HG03558 (cell line): Measurements from ENCODE around the gene CLEC5A.
"Not testable (repeated sequence)": the region's sequence is repeated elsewhere in the genome, so short reads cannot be mapped to it uniquely, and the experiment has no call there.

Source experiments
- ATAC-seq: cut with Tn5 transposase; IDR thresholded peaks from one replicate; pipeline ENCODE4 v1.9.1; 2021; ENCODE audit warnings: moderate number of reproducible peaks; ENCODE audit not compliant: unreplicated experiment; ENCODE audit errors: extremely low read depth

The CLEC5A gene

DNA sequence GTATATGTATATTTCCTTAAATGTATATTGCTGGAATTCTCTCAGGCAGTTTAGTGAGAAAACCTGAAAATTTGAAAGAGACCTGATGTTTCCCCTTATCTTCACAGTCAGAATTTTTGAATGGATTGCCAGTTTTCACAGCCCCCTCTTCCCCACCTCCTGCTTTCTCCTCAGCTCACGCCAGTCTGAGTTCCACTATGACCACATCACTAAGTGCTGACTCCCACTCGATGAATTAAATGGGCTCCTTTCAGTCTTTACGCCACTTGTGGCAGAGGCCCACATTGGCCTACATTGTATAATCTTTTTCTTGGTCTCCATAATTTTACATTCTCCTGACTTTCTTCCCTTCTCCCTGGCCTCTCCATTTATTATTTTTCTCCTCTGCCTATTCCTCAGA, 3.1 kb upstream of the CLEC5A start:
- no peak for ATAC-seq

DNA sequence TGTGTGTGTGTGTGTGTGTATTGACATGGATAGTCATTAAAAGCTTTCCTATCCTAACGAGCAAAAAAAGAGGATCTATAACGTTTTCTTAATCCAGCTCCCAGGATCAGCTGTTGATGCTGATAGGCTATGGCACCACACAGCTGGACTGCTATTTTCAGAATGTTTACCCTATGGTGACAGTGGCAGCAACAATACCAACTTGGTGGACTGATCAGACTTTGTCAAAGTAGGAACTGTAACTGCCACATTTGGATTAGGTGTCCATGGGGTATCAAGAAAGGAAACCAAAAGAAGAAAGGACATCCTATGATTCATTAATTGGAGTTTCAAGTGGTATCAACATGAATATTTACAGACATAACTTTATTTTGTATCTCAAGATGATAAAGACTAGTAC, 2.7 kb upstream of the CLEC5A start:
- ATAC-seq: no peak

DNA sequence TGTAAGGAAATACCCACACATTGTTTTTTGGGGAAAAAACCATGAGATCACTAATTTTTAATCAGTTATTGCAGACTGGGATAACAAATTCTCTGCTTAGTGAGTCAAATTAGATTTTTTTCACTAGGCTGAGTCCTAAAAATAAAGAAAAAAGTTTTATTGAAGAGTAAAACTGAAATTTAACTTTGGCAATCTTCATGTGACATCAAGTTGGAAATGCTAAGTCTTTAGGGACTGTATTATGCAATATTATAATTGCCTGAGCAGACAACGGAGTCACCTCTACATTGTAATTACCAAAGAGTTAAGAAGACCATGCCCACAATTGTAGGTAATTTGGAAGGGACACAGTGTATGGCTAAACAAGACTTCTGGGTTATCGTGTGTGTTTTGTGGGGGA, 2.2 kb upstream of the CLEC5A start:
- no peak for ATAC-seq

GRCh38 chr7:141945356-141945755, 1.4 kb downstream of the CLEC5A start:
- no peak for ATAC-seq

- no peak for ATAC-seq
Observed at GRCh38 chr7:141944811-141945210, 2.0 kb downstream of the CLEC5A start.

DNA sequence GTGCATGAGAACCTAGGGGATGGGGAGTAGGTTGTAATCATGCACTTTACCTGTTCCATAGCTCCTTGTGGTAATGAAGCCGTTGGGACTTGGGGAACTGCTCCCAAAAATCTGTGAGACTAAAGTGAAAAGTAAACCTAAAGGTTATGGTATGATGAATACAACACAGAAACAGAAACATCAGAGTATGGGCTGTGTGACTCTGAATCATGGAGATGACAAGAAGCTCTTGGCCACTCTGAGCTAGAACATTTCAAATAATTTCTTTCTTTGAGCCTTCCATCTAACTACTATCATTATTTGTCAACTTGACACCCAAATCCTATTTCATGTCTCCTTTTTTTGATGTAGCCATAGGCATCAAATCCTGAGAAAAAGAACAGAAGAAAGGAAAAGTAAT, 2.9 kb downstream of the CLEC5A start:
- no peak for ATAC-seq

DNA sequence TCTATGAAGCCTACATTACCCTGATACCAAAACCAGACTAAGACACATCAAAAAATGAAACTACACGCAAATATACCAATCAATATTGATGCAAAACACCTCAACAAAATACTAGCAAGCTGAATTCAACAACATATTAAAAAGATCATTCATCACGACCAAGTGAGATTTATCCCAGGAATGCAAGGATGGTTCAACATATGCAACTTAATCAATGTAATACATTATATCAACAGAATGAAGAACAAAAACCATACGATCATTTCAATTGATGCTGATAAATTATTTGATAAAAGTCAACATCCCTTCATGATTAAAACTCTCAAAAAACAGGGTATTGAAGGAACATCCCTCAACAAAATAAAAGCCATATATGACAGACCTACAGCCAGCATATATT, 5.7 kb downstream of the CLEC5A start:
- ATAC-seq: no peak

GRCh38 chr7:141930211-141930610, 16.6 kb downstream of the CLEC5A start:
- no peak for ATAC-seq

DNA sequence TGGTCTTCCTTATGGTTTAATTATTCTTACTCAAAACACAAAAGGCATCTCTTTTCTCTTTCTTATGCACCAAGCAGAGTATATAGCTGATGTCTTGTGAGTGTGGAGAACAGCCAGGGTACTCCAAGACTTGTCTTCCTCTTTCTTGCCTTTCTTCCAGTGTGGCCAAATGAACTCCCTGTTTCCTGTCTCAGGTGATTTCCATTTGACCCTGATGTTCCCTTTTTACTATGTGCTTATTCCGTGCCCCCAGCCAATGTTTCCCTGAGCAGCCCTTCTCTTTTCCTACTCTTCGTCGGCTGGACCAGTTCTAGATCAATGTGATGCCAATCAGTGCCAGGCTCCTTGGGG, 18.0 kb downstream of the CLEC5A start:
- no peak for ATAC-seq

- no peak for ATAC-seq
Observed at GRCh38 chr7:141928146-141928844, 18.5 kb downstream of the CLEC5A start.

GRCh38 chr7:141920281-141920680, 26.5 kb downstream of the CLEC5A start:
- no peak for ATAC-seq

- ATAC-seq: no peak
Observed at GRCh38 chr7:141916099-141916498, 30.7 kb downstream of the CLEC5A start, which contains the start of gene OR9A4. Gene OR9A4 (plus strand): TSS chr7:141916399. CDS start chr7:141918876, 2,477 bp downstream.

- ATAC-seq: no peak
Observed at GRCh38 chr7:141915565-141915964, 31.2 kb downstream of the CLEC5A start.

- ATAC-seq: no peak
Observed at GRCh38 chr7:141911391-141911790, 35.4 kb downstream of the CLEC5A start.

- no peak for ATAC-seq
Observed at GRCh38 chr7:141906285-141906684, 40.5 kb downstream of the CLEC5A start.

- ATAC-seq: not testable (repeated sequence)
Observed at GRCh38 chr7:141899366-141899765, 47.4 kb downstream of the CLEC5A start.

DNA sequence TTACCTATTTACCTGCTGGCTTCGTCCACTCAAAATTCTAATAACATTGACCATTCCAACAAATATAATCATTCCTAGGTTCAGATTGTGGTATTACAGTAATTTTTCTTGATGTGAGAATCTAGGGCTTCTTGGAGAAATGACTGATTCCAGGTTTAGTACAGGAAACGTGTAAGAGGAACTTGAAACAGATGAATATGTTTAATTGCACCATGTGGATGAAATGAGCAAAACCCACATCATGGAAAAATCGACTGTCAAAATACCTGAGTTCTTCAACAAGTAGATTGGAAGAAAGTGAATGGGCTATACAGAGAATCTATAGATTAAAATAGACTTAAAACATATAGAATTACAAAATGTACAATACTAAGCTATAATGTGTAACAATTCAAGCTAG, 55.4 kb downstream of the CLEC5A start:
- ATAC-seq: no peak

DNA sequence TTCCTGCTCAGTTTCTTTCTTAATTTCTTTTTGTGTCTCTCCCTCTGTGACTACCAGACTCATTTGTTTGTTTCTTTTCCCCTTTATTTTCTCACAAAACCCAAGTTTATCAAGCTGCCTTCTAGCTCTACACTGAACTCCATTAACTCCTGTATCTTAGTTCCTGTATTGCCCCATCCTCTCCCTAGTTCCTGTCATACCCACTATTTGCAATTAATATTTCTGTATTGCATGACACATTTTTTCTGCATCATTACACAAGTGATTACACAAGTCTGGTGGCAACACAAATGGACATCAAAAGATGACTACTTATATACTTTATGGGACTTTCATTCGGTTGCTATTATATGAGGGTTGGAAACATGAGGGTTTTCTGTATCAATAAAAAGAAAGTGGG, 57.5 kb downstream of the CLEC5A start:
- no peak for ATAC-seq

DNA sequence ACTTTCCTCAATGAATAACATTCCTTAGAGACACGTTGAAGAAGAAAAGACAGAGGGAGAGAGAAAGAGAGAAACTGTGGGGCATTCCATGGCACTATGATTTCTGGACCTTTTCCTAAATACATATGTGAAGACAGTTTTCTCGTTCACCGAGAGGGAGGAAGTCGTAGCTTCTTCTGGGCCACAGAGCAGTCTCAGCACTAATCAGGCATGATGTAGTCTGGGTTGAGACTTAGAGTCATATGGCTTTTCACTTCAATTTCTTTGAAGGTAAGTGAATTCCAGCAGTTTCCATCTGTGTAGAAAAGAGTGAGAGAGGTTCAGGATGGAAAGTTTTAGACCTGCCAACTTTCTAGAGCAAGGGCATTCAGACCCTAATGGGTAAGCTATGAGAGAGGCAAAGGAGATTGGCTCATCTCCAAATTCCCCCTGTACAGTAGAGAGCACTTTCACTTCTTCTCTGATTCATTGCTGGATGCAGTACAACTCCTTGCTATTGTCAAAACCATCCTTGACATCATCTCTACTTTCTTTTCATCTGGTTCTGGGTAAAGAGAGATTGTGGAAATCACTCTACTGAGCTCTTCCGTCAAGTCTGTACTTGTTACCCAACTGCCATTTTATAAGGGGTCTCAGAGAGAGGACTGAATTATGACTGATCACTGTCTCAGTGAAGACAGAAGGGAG, 62.1 kb downstream of the CLEC5A start:
- ATAC-seq: peak; percentile 64

- ATAC-seq: no peak
Observed at GRCh38 chr7:141880960-141881359, 65.8 kb downstream of the CLEC5A start.

- no peak for ATAC-seq
Observed at GRCh38 chr7:141877365-141877764, 69.4 kb downstream of the CLEC5A start.
